ENCODE data around the gene THUMPD2.
"Not testable (repeated sequence)": the region's sequence is repeated elsewhere in the genome, so short reads cannot be mapped to it uniquely, and the experiment has no call there.

THUMPD2 gene

GRCh38 chr2:39778775-39779340, at the start of gene THUMPD2:
TSS of gene THUMPD2 (minus strand) at chr2:39779258. CDS start at chr2:39779239, 19 bp downstream.
- peak; percentile 51 for DNase-seq (ENCODE audit: low spot score)

GRCh38 chr2:39821871-39822270, 42.8 kb upstream of the THUMPD2 start:
- no peak for DNase-seq (ENCODE audit: low spot score)

- no peak for DNase-seq (ENCODE audit: low spot score)
Measured at GRCh38 chr2:39816845-39817244, 37.8 kb upstream of the THUMPD2 start.

- DNase-seq (ENCODE audit: low spot score), result no peak
Measured at GRCh38 chr2:39816428-39816827, 37.4 kb upstream of the THUMPD2 start.

- DNase-seq (ENCODE audit: low spot score), result no peak
Measured at GRCh38 chr2:39805936-39806608, 27.0 kb upstream of the THUMPD2 start.

GRCh38 chr2:39803839-39804238, 24.8 kb upstream of the THUMPD2 start:
- no peak for DNase-seq (ENCODE audit: low spot score)

GRCh38 chr2:39800752-39801151, 21.7 kb upstream of the THUMPD2 start:
- no peak for DNase-seq (ENCODE audit: low spot score)

GRCh38 chr2:39796134-39796533, 17.1 kb upstream of the THUMPD2 start:
- DNase-seq (ENCODE audit: low spot score), result no peak

- not testable (repeated sequence) for DNase-seq (ENCODE audit: low spot score)
Measured at GRCh38 chr2:39790216-39790818, 11.3 kb upstream of the THUMPD2 start.

- DNase-seq (ENCODE audit: low spot score), result no peak
Measured at GRCh38 chr2:39787950-39788349, 8.9 kb upstream of the THUMPD2 start.

- no peak for DNase-seq (ENCODE audit: low spot score)
Measured at GRCh38 chr2:39786761-39787522, 7.9 kb upstream of the THUMPD2 start.

GRCh38 chr2:39782591-39782990, 3.5 kb upstream of the THUMPD2 start:
- no peak for DNase-seq (ENCODE audit: low spot score)

GRCh38 chr2:39781697-39782096, 2.6 kb upstream of the THUMPD2 start:
- DNase-seq (ENCODE audit: low spot score), result no peak

GRCh38 chr2:39780825-39781600, 2.0 kb upstream of the THUMPD2 start:
- no peak for DNase-seq (ENCODE audit: low spot score)

- no peak for DNase-seq (ENCODE audit: low spot score)
Measured at GRCh38 chr2:39779927-39780326, 869 bp upstream of the THUMPD2 start.

- DNase-seq (ENCODE audit: low spot score), result no peak
Measured at GRCh38 chr2:39779341-39779851, 338 bp upstream of the THUMPD2 start.

- no peak for DNase-seq (ENCODE audit: low spot score)
Measured at GRCh38 chr2:39778233-39778632, 825 bp downstream of the THUMPD2 start.

- no peak for DNase-seq (ENCODE audit: low spot score)
Measured at GRCh38 chr2:39772812-39773152, 6.3 kb downstream of the THUMPD2 start.

- no peak for DNase-seq (ENCODE audit: low spot score)
Measured at GRCh38 chr2:39772086-39772811, 6.8 kb downstream of the THUMPD2 start.

- DNase-seq (ENCODE audit: low spot score), result no peak
Measured at GRCh38 chr2:39762448-39762847, 16.6 kb downstream of the THUMPD2 start.

GRCh38 chr2:39757156-39757555, 21.9 kb downstream of the THUMPD2 start:
- no peak for DNase-seq (ENCODE audit: low spot score)

Measured in HuH-7 (cell line).